Sigmoid colon (tissue), 7 donors: ENCODE results near the gene USPL1. TPM values are rescaled to one million over a fixed set of nuclear protein-coding genes. Genes with fewer than 3 reads are reported as not detected.
"Not testable (repeated sequence)": the region's sequence is repeated elsewhere in the genome, so short reads cannot be mapped to it uniquely, and the experiment has no call there.

Source experiments
- DNase-seq: peaks from one replicate; pipeline ENCODE4 v3.0.0-alpha.2; 2019
- H3K27ac ChIP-seq, 4 donors: fragments of 200-600 bp; sonication (generic); one replicate each; pipeline ENCODE4 v1.5.1; 2016 to 2019; ENCODE audit warnings: mild to moderate bottlenecking in 1 of 4
- H3K27me3 ChIP-seq, 3 donors: fragments of 200-600 bp; sonication (generic); one replicate each; pipeline ENCODE4 v1.5.1; 2019; ENCODE audit warnings: mild to moderate bottlenecking in 1 of 3
- H3K36me3 ChIP-seq, 4 donors: fragments of 200-600 bp; sonication (generic); one replicate each; pipeline ENCODE4 v1.5.1; 2016 to 2019
- H3K4me1 ChIP-seq, 4 donors: fragments of 200-600 bp; sonication (generic); one replicate each; pipeline ENCODE4 v1.5.1; 2017 to 2019
- H3K4me3 ChIP-seq, 4 donors: fragments of 200-600 bp; sonication (generic); one replicate each; pipeline ENCODE4 v1.5.1; 2017 to 2019; ENCODE audit warnings: mild to moderate bottlenecking in 2 of 4, moderate library complexity in 1 of 4
- H3K9me3 ChIP-seq, 4 donors: fragments of 200-600 bp in 3 of 4; sonication (generic) in 3 of 4; one replicate each; pipeline versions ENCODE4 v1.5.1 to v1.6.1; 2013 to 2019
- EP300 ChIP-seq, 4 donors: sonication (generic); formaldehyde crosslinking; IDR thresholded peaks; one replicate each; pipeline ENCODE4 v1.6.1; 2017; ENCODE audit warnings: antibody characterized with exemption in 4 of 4
- POLR2A ChIP-seq, 2 donors: fragments of 450-650 bp; IDR thresholded peaks; one replicate each; pipeline ENCODE4 v1.6.1; 2016; ENCODE audit warnings: antibody characterized with exemption in 2 of 2, mild to moderate bottlenecking in 2 of 2, moderate library complexity in 2 of 2
- POLR2AphosphoS5 ChIP-seq, 4 donors: sonication (generic); formaldehyde crosslinking; IDR thresholded peaks; one replicate each; pipeline ENCODE4 v1.6.1; 2017; ENCODE audit warnings: antibody characterized with exemption in 4 of 4
- WGBS, 2 donors: extraction: QIAGEN DNeasy Blood & Tissue Kit; methylation state at CpG; one replicate each; pipeline ENCODE4 v1.1.7; 2013; 5-methylcytosine and 5-hydroxymethylcytosine counted together
- intact Hi-C: fragments of 100-400 bp; cut with DNase I; formaldehyde crosslinking; loops from one replicate; pipeline ENCODE4 v1.15.1; 2023
- polyA plus RNA-seq, 3 donors: library from polyadenylated mRNA; stranded (reverse); fragments of 200-250 nt; gene quantifications; one replicate each; pipeline ENCODE4 v1.2.3, GENCODE V29; 2013
- total RNA-seq, 4 donors: library from RNA; depleted of rRNA; stranded (reverse); fragments of >200 nt; gene quantifications; one replicate each; pipeline ENCODE4 v1.1.0, GENCODE V29; 2016
- TF ChIP-seq, protein P1 (sequence below), 4 experiments: fragments of 450-650 bp in 3 of 4; fragments of 200-600 bp in 1 of 4; IDR thresholded peaks; one replicate each; pipeline ENCODE4 v1.5.1; 2016 to 2019; ENCODE audit warnings: antibody characterized with exemption in 4 of 4, mild to moderate bottlenecking in 3 of 4, moderate library complexity in 2 of 4
- donor health status: healthy with polysubstance abuse.
- donor health status: Bipolar disorder and iron deficiency.
- donor health status: healthy.

USPL1 gene
- total and polyA plus RNA-seq, 7 donors: 2.8 to 34.6 (median 17.4) TPM

DNA sequence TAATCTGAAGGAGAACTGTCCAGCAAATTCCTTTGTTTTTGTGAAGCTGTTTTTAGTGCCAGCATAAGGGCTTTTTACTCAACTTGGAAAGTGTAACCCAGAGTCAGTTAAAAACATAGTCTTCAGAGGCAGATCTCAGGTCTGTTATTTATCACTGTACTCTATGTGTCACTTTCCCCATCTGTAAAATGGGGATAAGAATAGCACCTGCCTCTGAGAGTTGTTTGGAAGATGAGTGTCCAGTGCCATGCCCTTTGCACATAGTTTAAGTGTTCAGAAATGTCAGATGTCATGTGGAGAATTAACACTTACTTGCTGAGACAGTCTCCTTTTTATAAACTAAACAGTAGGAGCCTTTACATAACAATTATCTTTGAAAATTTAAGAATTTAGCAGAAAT lies 27.9 kb downstream of the USPL1 start:
- intact Hi-C loops: no loop called here
- Histone ChIP-seq H3K36me3 (peaks cover 4 to 72% (median 11%) of the 10 kb centered on the region in 4 donors), H3K4me3 (no peak overlapping the region), H3K27ac (no peak overlapping the region), H3K4me1 (peaks cover 0 to 29% (median 15%) of the 10 kb centered on the region in 4 donors), H3K27me3 (no peaks in the 10 kb centered on the region), H3K9me3 (no peaks in the 10 kb centered on the region)
- TF ChIP-seq EP300 (IDR thresholded peaks at IDR 0.05): no peak
- TF ChIP-seq POLR2AphosphoS5 (IDR thresholded peaks at IDR 0.05): no peak
- TF ChIP-seq POLR2A (IDR thresholded peaks at IDR 0.05): no peak
- TF ChIP-seq, protein P1, sequence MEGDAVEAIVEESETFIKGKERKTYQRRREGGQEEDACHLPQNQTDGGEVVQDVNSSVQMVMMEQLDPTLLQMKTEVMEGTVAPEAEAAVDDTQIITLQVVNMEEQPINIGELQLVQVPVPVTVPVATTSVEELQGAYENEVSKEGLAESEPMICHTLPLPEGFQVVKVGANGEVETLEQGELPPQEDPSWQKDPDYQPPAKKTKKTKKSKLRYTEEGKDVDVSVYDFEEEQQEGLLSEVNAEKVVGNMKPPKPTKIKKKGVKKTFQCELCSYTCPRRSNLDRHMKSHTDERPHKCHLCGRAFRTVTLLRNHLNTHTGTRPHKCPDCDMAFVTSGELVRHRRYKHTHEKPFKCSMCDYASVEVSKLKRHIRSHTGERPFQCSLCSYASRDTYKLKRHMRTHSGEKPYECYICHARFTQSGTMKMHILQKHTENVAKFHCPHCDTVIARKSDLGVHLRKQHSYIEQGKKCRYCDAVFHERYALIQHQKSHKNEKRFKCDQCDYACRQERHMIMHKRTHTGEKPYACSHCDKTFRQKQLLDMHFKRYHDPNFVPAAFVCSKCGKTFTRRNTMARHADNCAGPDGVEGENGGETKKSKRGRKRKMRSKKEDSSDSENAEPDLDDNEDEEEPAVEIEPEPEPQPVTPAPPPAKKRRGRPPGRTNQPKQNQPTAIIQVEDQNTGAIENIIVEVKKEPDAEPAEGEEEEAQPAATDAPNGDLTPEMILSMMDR (IDR thresholded peaks at IDR 0.05): no peak
- no peak for DNase-seq

DNA sequence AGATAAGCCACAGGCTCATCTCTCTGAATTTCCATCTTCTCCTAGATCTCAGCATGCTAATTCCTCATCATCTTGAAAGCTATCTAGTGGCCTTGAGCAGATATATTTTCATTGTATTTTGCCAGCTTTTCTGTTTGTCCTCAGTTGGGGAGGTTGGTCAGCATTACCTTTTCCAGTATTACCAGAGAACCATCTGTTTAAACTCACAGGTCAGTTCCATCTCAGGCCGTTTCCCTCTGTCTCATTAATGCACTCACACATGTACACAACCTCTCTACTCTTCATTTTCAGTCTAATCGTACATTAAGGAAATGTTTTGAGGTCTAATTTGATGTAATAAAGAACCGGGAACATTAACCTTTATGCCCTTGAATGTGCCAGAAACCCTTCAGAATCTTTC lies 29.7 kb downstream of the USPL1 start:
- 22 to 60% methylated on average over 3 of the region's 3 CpGs for WGBS, 2 donors
- H3K36me3 ChIP-seq: peaks cover 4 to 65% (median 10%) of the 10 kb centered on the region in 4 donors
- H3K27ac ChIP-seq: no peak overlapping the region
- H3K27me3 ChIP-seq: no peaks in the 10 kb centered on the region
- TF ChIP-seq POLR2AphosphoS5 (IDR thresholded peaks at IDR 0.05) (no peak), POLR2A (IDR thresholded peaks at IDR 0.05) (no peak), EP300 (IDR thresholded peaks at IDR 0.05) (no peak)
- H3K4me3 ChIP-seq: no peak overlapping the region
- no peak for DNase-seq
- peaks cover 0 to 33% (median 15%) of the 10 kb centered on the region in 4 donors for H3K4me1 ChIP-seq
- intact Hi-C loops: no loop called here
- H3K9me3 ChIP-seq: no peaks in the 10 kb centered on the region

GRCh38 chr13:30647824-30648521 lies 30.3 kb downstream of the USPL1 start:
- Histone ChIP-seq H3K27ac (no peak overlapping the region), H3K27me3 (no peaks in the 10 kb centered on the region), H3K4me1 (peaks cover 0 to 36% (median 15%) of the 10 kb centered on the region in 4 donors), H3K9me3 (no peaks in the 10 kb centered on the region), H3K4me3 (no peak overlapping the region), H3K36me3 (peaks cover 4 to 64% (median 6%) of the 10 kb centered on the region in 4 donors)
- no peak for DNase-seq
- whole genome bisulfite sequencing, 2 donors: 77 to 79% methylated on average over 6 of the region's 6 CpGs
- TF ChIP-seq EP300 (IDR thresholded peaks at IDR 0.05) (no peak), POLR2AphosphoS5 (IDR thresholded peaks at IDR 0.05) (no peak), POLR2A (IDR thresholded peaks at IDR 0.05) (no peak)
- TF ChIP-seq, protein P1 (IDR thresholded peaks at IDR 0.05): no peak
- intact Hi-C loops: no loop called here

DNA sequence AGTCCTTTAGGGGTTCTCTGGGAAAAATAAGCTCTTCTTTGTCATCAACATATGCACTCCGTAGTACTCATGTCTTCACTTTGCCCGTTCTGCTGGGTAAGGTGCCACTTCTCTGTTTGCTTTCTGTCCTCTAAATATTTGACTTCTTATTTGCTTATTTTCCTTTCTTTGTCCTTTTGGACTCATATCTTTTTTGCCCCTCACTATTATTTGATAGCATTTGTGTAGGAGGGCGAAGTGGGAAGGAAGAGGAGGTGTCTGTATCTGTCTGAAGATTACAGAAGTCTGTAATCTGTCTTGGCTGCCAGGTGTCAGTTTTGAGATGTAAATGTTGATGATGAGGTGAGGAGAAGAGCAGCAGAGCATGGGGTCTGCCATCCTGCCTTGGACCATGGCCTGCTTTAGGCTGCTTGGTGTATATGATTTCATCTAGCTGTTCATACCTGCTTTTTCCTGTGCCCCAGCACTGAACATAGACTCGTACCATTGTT lies 30.8 kb downstream of the USPL1 start:
- no peaks in the 10 kb centered on the region for H3K9me3 ChIP-seq
- H3K4me3 ChIP-seq: no peak overlapping the region
- intact Hi-C loops: no loop called here
- 74 to 82% methylated on average over 4 of the region's 4 CpGs for WGBS, 2 donors
- no peak for TF ChIP-seq POLR2AphosphoS5 (IDR thresholded peaks at IDR 0.05)
- TF ChIP-seq, protein P1 (IDR thresholded peaks at IDR 0.05): no peak
- H3K36me3 ChIP-seq: peaks cover 0 to 64% (median 5%) of the 10 kb centered on the region in 4 donors
- peaks cover 0 to 36% (median 15%) of the 10 kb centered on the region in 4 donors for H3K4me1 ChIP-seq
- no peak overlapping the region for H3K27ac ChIP-seq
- DNase-seq: no peak
- no peaks in the 10 kb centered on the region for H3K27me3 ChIP-seq

DNA sequence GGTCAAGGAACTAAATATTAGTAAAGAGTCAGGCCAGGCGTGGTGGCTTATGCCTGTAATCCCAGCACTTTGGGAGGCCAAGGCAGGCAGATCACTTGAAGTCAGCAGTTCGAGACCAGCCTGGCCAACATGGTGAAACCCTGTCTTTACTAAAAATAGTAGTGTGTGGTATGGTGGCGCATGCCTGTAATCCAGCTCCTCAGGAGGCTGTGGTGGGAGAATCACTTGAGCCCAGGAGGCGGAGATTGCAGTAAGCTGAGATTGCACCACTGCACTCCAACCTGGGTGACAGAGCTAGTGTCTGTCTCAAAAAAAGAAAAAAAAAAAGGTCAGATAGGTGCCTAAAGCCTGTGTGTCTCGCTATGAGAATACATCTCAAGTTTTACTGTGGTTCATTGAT lies 33.9 kb downstream of the USPL1 start:
- H3K36me3 ChIP-seq: peaks cover 4 to 74% (median 13%) of the 10 kb centered on the region in 4 donors
- 91 to 93% methylated on average over 5 of the region's 5 CpGs for WGBS, 2 donors
- intact Hi-C loops, H3K4me3 ChIP-seq, H3K9me3 ChIP-seq, H3K27me3 ChIP-seq, H3K27ac ChIP-seq, DNase-seq: not testable (repeated sequence)
- H3K4me1 ChIP-seq: peaks cover 0 to 21% (median 0%) of the 10 kb centered on the region in 4 donors
